DND-41 (cell line): ENCODE data around the gene IFIH1.

ENCODE experiments used
- ATAC-seq: fragments of 200-7000 bp; cut with Tn5 transposase; 3 replicates; pipeline ENCODE4 v1.9.1; 2021; ENCODE audit warnings: low read depth; ENCODE audit not compliant: insufficient read depth
- DNase-seq: peaks from one replicate; pipeline ENCODE4 v3.0.0-alpha.2; 2020
- H2AFZ ChIP-seq: 2 replicates; pipeline ENCODE4 v1.6.0; 2012; ENCODE audit warnings: low read depth, low read length
- H3K27ac ChIP-seq: 2 replicates; pipeline ENCODE4 v1.5.1; 2012; ENCODE audit warnings: low read length, inconsistent platforms
- H3K27me3 ChIP-seq: fragments of 200-600 bp; sonication (generic); 2 replicates; pipeline ENCODE4 v1.6.0; 2012; ENCODE audit warnings: low read length, mild to moderate bottlenecking, inconsistent platforms; ENCODE audit not compliant: insufficient read depth, poor library complexity
- H3K36me3 ChIP-seq: 2 replicates; pipeline ENCODE4 v1.5.1; 2012; ENCODE audit warnings: low read length, inconsistent platforms; ENCODE audit not compliant: insufficient read depth
- H3K4me1 ChIP-seq: 2 replicates; pipeline ENCODE4 v1.5.1; 2012; ENCODE audit warnings: mild to moderate bottlenecking, low read length; ENCODE audit not compliant: insufficient read depth
- H3K4me2 ChIP-seq: 2 replicates; pipeline ENCODE4 v1.6.0; 2012; ENCODE audit warnings: mild to moderate bottlenecking, moderate library complexity, low read length, inconsistent platforms; ENCODE audit not compliant: insufficient read depth
- H3K4me3 ChIP-seq, 2 experiments: fragments of 200-600 bp in 1 of 2; shearing (Covaris generic) in 1 of 2; 2 replicates each; pipeline ENCODE4 v1.5.1; 2012 to 2016; ENCODE audit warnings: inconsistent platforms in 2 of 2, low read length in 2 of 2, mild to moderate bottlenecking in 2 of 2, low read depth in 1 of 2, moderate library complexity in 1 of 2
- H3K79me2 ChIP-seq: 2 replicates; pipeline ENCODE4 v1.6.0; 2012; ENCODE audit warnings: low read length, inconsistent platforms; ENCODE audit not compliant: insufficient read depth
- H3K9ac ChIP-seq: 2 replicates; pipeline ENCODE4 v1.6.0; 2012; ENCODE audit warnings: low read depth, mild to moderate bottlenecking, inconsistent platforms, low read length, moderate library complexity
- H3K9me3 ChIP-seq: 2 replicates; pipeline ENCODE4 v1.5.1; 2012; ENCODE audit warnings: low read length, moderate library complexity, mild to moderate bottlenecking, inconsistent platforms; ENCODE audit not compliant: insufficient read depth, severe bottlenecking
- H4K20me1 ChIP-seq: 2 replicates; pipeline ENCODE4 v1.6.0; 2012; ENCODE audit warnings: low read length; ENCODE audit not compliant: insufficient read depth
- CTCF ChIP-seq: IDR thresholded peaks from 2 replicates; pipeline ENCODE4 v1.5.1; 2012; ENCODE audit warnings: borderline replicate concordance, low read length, moderate library complexity, mild to moderate bottlenecking; ENCODE audit not compliant: poor library complexity, severe bottlenecking; ENCODE audit errors: extremely low read depth
- EZH2 ChIP-seq: IDR thresholded peaks from 3 replicates; pipeline ENCODE4 v1.6.1; 2012; ENCODE audit warnings: borderline replicate concordance, low read depth, mild to moderate bottlenecking, moderate library complexity, low read length, inconsistent platforms; ENCODE audit not compliant: severe bottlenecking

The IFIH1 gene

GRCh38 chr2:162232027-162232426 lies 86.5 kb downstream of the IFIH1 start:
- Histone ChIP-seq H4K20me1 (no peaks in the 10 kb centered on the region), H3K79me2 (no peaks in the 10 kb centered on the region), H3K9me3 (no peaks in the 10 kb centered on the region), H3K4me2 (no peak overlapping the region), H2AFZ (no peak overlapping the region), H3K4me3 (no peak overlapping the region), H3K27me3 (peaks cover 5% of the 10 kb centered on the region), H3K4me1 (no peaks in the 10 kb centered on the region), H3K9ac (no peak overlapping the region), H3K36me3 (no peaks in the 10 kb centered on the region), H3K27ac (no peak overlapping the region)
- TF ChIP-seq EZH2: no peak
- TF ChIP-seq CTCF: no peak
- DNase-seq (no peak), ATAC-seq (no peak)

DNA sequence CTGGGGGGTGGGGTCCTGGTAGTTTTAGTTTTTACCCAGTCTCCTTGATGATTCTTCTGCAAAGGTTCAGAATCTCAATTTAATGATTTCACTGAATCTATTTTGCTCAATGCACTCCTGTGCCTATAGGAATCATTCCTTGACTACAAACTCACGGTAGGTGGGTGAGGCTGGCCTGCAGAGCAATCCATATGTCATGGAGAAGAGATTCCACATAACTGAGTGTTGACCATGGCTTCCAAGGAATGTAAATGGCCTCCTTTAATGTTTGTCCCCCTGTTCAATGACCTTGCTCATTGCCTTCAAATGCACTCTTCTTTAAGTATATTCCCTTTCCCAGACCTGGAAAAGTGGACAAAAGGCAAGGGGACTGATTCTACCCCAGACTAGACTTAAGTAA lies 87.7 kb downstream of the IFIH1 start:
- peaks cover 9% of the 10 kb centered on the region for H3K27me3 ChIP-seq
- no peaks in the 10 kb centered on the region for H3K4me1 ChIP-seq
- no peak overlapping the region for H3K9ac ChIP-seq
- no peak for DNase-seq
- no peak overlapping the region for H3K4me2 ChIP-seq
- no peak overlapping the region for H3K27ac ChIP-seq
- no peaks in the 10 kb centered on the region for H4K20me1 ChIP-seq
- TF ChIP-seq EZH2: no peak
- no peak for TF ChIP-seq CTCF
- H3K4me3 ChIP-seq: no peak overlapping the region
- ATAC-seq: no peak
- no peak overlapping the region for H2AFZ ChIP-seq
- no peaks in the 10 kb centered on the region for H3K79me2 ChIP-seq
- no peaks in the 10 kb centered on the region for H3K9me3 ChIP-seq
- H3K36me3 ChIP-seq: no peaks in the 10 kb centered on the region

- H4K20me1 ChIP-seq: no peaks in the 10 kb centered on the region
- ATAC-seq (no peak), DNase-seq (no peak)
- H2AFZ ChIP-seq: no peak overlapping the region
- TF ChIP-seq EZH2: no peak
- no peak for TF ChIP-seq CTCF
- no peak overlapping the region for H3K27ac ChIP-seq
- H3K36me3 ChIP-seq: no peaks in the 10 kb centered on the region
- H3K9ac ChIP-seq: no peak overlapping the region
- no peak overlapping the region for H3K4me3 ChIP-seq
- H3K4me1 ChIP-seq: no peaks in the 10 kb centered on the region
- no peak overlapping the region for H3K4me2 ChIP-seq
- H3K27me3 ChIP-seq: peaks cover 14% of the 10 kb centered on the region
- H3K79me2 ChIP-seq: no peaks in the 10 kb centered on the region
- no peaks in the 10 kb centered on the region for H3K9me3 ChIP-seq
Measured at GRCh38 chr2:162226836-162227235, 91.6 kb downstream of the IFIH1 start.

DNA sequence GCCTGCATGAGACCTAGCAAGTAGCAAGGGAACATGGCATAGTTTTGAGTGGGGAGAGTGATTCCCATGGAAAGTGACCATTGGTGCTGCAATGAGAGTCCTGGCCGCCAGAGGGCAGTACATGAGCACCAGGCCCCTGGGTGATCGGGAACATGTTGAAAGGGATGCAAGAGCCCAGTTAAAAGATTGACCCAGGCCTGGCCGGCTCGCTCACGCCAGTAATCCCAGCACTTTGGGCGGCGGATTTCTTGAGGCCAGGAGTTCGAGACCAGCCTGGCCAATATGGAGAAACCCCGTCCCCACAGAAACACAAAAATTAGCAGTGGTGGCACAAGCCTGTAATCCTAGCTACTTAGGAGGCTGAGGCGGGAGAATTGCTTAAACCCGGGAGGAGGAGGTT lies 97.4 kb downstream of the IFIH1 start:
- peak; percentile 47 for DNase-seq
- no peak overlapping the region for H3K4me3 ChIP-seq
- H3K9ac ChIP-seq: no peak overlapping the region
- H3K27me3 ChIP-seq: peaks cover 7% of the 10 kb centered on the region
- H4K20me1 ChIP-seq: no peaks in the 10 kb centered on the region
- H3K4me1 ChIP-seq: no peaks in the 10 kb centered on the region
- H3K36me3 ChIP-seq: no peaks in the 10 kb centered on the region
- H3K4me2 ChIP-seq: no peak overlapping the region
- no peak overlapping the region for H2AFZ ChIP-seq
- no peak overlapping the region for H3K27ac ChIP-seq
- ATAC-seq: peak; percentile 83
- no peaks in the 10 kb centered on the region for H3K9me3 ChIP-seq
- H3K79me2 ChIP-seq: no peaks in the 10 kb centered on the region
- TF ChIP-seq CTCF (peak; percentile 89), EZH2 (no peak)
